OCI-LY7 (cell line): Measurements from ENCODE around the gene AXDND1. TPM values are rescaled to one million over a fixed set of nuclear protein-coding genes. Genes with fewer than 3 reads are reported as not detected.

ENCODE experiments used
- BruUV-seq: library from RNA; stranded (reverse); fragments of 400-500 nt; replicated peaks from 2 replicates; lab custom pipeline; 2021; lab: Mats Ljungman, UMichigan
- CTCF ChIA-PET: fragments of 300-600 bp; sonication (Branson Sonifier 250); formaldehyde crosslinking; loops from one replicate; lab custom pipeline; 2022; ENCODE audit warnings: antibody characterized with exemption; ENCODE audit not compliant: unreplicated experiment; lab: Charles Lee
- POLR2A ChIA-PET: fragments of 300-600 bp; sonication (Branson Sonifier 250); formaldehyde crosslinking; loops from one replicate; lab custom pipeline; 2022; ENCODE audit warnings: antibody characterized with exemption; lab: Charles Lee
- DNase-seq: peaks from one replicate; pipeline ENCODE4 v3.0.0-alpha.2; 2015; ENCODE audit warnings: low spot score
- H2AFZ ChIP-seq: fragments of 200-600 bp; sonication (generic), shearing (Covaris generic); 2 replicates; pipeline ENCODE4 v1.6.1; 2014; ENCODE audit warnings: mild to moderate bottlenecking, antibody characterized with exemption, low read length, moderate library complexity
- H3K27ac ChIP-seq: fragments of 200-600 bp; sonication (generic); 2 replicates; pipeline ENCODE4 v1.5.1; 2014; ENCODE audit warnings: mixed run types, low read depth, mild to moderate bottlenecking, moderate library complexity, low read length, inconsistent platforms; ENCODE audit not compliant: poor library complexity, severe bottlenecking
- H3K36me3 ChIP-seq: fragments of 200-600 bp; sonication (generic); 2 replicates; pipeline ENCODE4 v1.6.1; 2014; ENCODE audit warnings: mild to moderate bottlenecking, antibody characterized with exemption, low read length, moderate library complexity, mixed read lengths; ENCODE audit not compliant: insufficient read depth
- H3K4me1 ChIP-seq: fragments of 200-600 bp; sonication (generic); 2 replicates; pipeline ENCODE4 v1.5.1; 2014; ENCODE audit warnings: mild to moderate bottlenecking, low read length; ENCODE audit not compliant: insufficient read depth, poor library complexity, severe bottlenecking
- H3K4me2 ChIP-seq: fragments of 200-600 bp; sonication (generic); 2 replicates; pipeline ENCODE4 v1.6.1; 2014; ENCODE audit warnings: mild to moderate bottlenecking, low read length
- H3K4me3 ChIP-seq: fragments of 200-600 bp; sonication (generic); 2 replicates; pipeline ENCODE4 v1.5.1; 2014; ENCODE audit warnings: mild to moderate bottlenecking, low read depth, low read length; ENCODE audit not compliant: poor library complexity, severe bottlenecking
- H3K79me2 ChIP-seq: fragments of 200-600 bp; sonication (generic); 2 replicates; pipeline ENCODE4 v1.6.1; 2016; ENCODE audit warnings: low read depth, mild to moderate bottlenecking, low read length, moderate library complexity, mixed read lengths; ENCODE audit not compliant: insufficient read depth
- H3K9me2 ChIP-seq: fragments of 200-600 bp; sonication (generic); 2 replicates; pipeline ENCODE4 v1.6.1; 2016; ENCODE audit warnings: mild to moderate bottlenecking, low read length, mixed read lengths; ENCODE audit not compliant: insufficient read depth
- H3K9me3 ChIP-seq: fragments of 200-600 bp; sonication (generic); 2 replicates; pipeline ENCODE4 v1.6.1; 2014; ENCODE audit warnings: mild to moderate bottlenecking, mixed run types, low read length, mixed read lengths
- H4K20me1 ChIP-seq: fragments of 200-600 bp; sonication (generic); 2 replicates; pipeline ENCODE4 v1.6.1; 2014; ENCODE audit warnings: mild to moderate bottlenecking, antibody characterized with exemption, low read length, moderate library complexity, mixed read lengths; ENCODE audit not compliant: insufficient read depth
- CTCF ChIP-seq: fragments of 200-600 bp; sonication (generic); conservative IDR thresholded peaks from 2 replicates; pipeline ENCODE4 v1.5.1; 2014; ENCODE audit warnings: mild to moderate bottlenecking, antibody characterized with exemption, low read length, moderate library complexity, mixed read lengths
- EZH2phosphoT487 ChIP-seq: fragments of 200-600 bp; sonication (generic); IDR thresholded peaks from 2 replicates; pipeline ENCODE4 v1.6.1; 2018; ENCODE audit warnings: low read depth, borderline replicate concordance, mild to moderate bottlenecking, mixed run types, antibody characterized with exemption, low read length, moderate library complexity, mixed read lengths
- intact Hi-C: fragments of 100-400 bp; cut with micrococcal nuclease; formaldehyde crosslinking; loops from one replicate; pipeline ENCODE4 v1.10.0; 2022; ENCODE audit not compliant: unreplicated experiment
- total RNA-seq, 2 experiments: library from RNA; depleted of rRNA in 1 of 2; stranded (reverse); fragments of >200 nt in 1 of 2; shearing (Covaris generic) in 1 of 2; gene quantifications; 2 replicates each; pipeline ENCODE4 v1.2.3, GENCODE V29; 2014 to 2022

The AXDND1 gene
- total RNA-seq, 2 experiments from 2014 or later = 0.16 to 1.8 TPM

GRCh38 chr1:179325836-179326235 lies 39.9 kb upstream of the AXDND1 start:
- H3K9me2 ChIP-seq = no peaks in the 10 kb centered on the region
- ChIA-PET POLR2A (no interaction called here), CTCF (no interaction called here)
- TF ChIP-seq EZH2phosphoT487 = no peak
- TF ChIP-seq CTCF = no peak
- no peaks in the 10 kb centered on the region for H3K4me1 ChIP-seq
- intact Hi-C loops = no loop called here
- no peak overlapping the region for H3K27ac ChIP-seq
- no peaks in the 10 kb centered on the region for H3K79me2 ChIP-seq
- H3K4me3 ChIP-seq = no peak overlapping the region
- peaks cover 72% of the 10 kb centered on the region for H3K36me3 ChIP-seq
- no peak for DNase-seq
- no peaks in the 10 kb centered on the region for H4K20me1 ChIP-seq
- peaks cover 9% of the 10 kb centered on the region; the same call in 1 of the 2 replicates for H3K9me3 ChIP-seq
- BruUV-seq = no TSS peak
- no peak overlapping the region for H2AFZ ChIP-seq
- H3K4me2 ChIP-seq = no peak overlapping the region

GRCh38 chr1:179326746-179327145 lies 39.0 kb upstream of the AXDND1 start:
- no peak overlapping the region for H3K4me2 ChIP-seq
- no peaks in the 10 kb centered on the region for H4K20me1 ChIP-seq
- H3K4me3 ChIP-seq = no peak overlapping the region
- no peak overlapping the region for H3K27ac ChIP-seq
- H3K79me2 ChIP-seq = no peaks in the 10 kb centered on the region
- intact Hi-C loops = no loop called here
- peaks cover 9% of the 10 kb centered on the region; the same call in 1 of the 2 replicates for H3K9me3 ChIP-seq
- no peak overlapping the region for H2AFZ ChIP-seq
- DNase-seq = no peak
- ChIA-PET CTCF (no interaction called here), POLR2A (no interaction called here)
- H3K9me2 ChIP-seq = no peaks in the 10 kb centered on the region
- no peaks in the 10 kb centered on the region for H3K4me1 ChIP-seq
- no peak for TF ChIP-seq CTCF
- TF ChIP-seq EZH2phosphoT487 = no peak
- peaks cover 63% of the 10 kb centered on the region for H3K36me3 ChIP-seq
- BruUV-seq = no TSS peak

- Histone ChIP-seq H3K9me3 (peaks cover 9% of the 10 kb centered on the region; the same call in 1 of the 2 replicates), H3K4me3 (no peak overlapping the region), H3K9me2 (no peaks in the 10 kb centered on the region), H3K4me2 (no peak overlapping the region), H2AFZ (no peak overlapping the region), H3K36me3 (peaks cover 61% of the 10 kb centered on the region), H3K79me2 (no peaks in the 10 kb centered on the region), H3K27ac (no peak overlapping the region), H4K20me1 (no peaks in the 10 kb centered on the region), H3K4me1 (no peaks in the 10 kb centered on the region)
- POLR2A ChIA-PET = no interaction called here
- no peak for TF ChIP-seq CTCF
- TF ChIP-seq EZH2phosphoT487 = no peak
- BruUV-seq = no TSS peak
- CTCF ChIA-PET = no interaction called here
- intact Hi-C loops = no loop called here
- DNase-seq = no peak
These were observed 38.6 kb upstream of the AXDND1 start for GRCh38 chr1:179327196-179327595.
